Thyroid gland (tissue), 4 donors: Measurements from ENCODE around the gene SMOC1. TPM values are rescaled to one million over a fixed set of nuclear protein-coding genes. Genes with fewer than 3 reads are reported as not detected.

Source experiments
- DNase-seq, 2 donors: peaks; one replicate each; pipeline ENCODE4 v3.0.0-alpha.2; 2019
- H3K27ac ChIP-seq, 3 donors: fragments of 200-600 bp; sonication (generic); 1 replicate in 2 of 3; 2 replicates in 1 of 3; pipeline ENCODE4 v1.5.1; 2016 to 2019; ENCODE audit warnings: mild to moderate bottlenecking in 1 of 3, moderate library complexity in 1 of 3
- H3K27me3 ChIP-seq: fragments of 200-600 bp; sonication (generic); one replicate; pipeline ENCODE4 v1.5.1; 2019
- H3K36me3 ChIP-seq, 2 donors: fragments of 200-600 bp; sonication (generic); one replicate each; pipeline ENCODE4 v1.5.1; 2016 to 2019
- H3K4me1 ChIP-seq, 2 donors: fragments of 200-600 bp; sonication (generic); one replicate each; pipeline ENCODE4 v1.5.1; 2017 to 2019
- H3K4me3 ChIP-seq, 3 donors: fragments of 200-600 bp; sonication (generic); replicated peaks in 1 of 3; 1 replicate in 2 of 3; 2 replicates in 1 of 3; pipeline ENCODE4 v1.5.1; 2016; ENCODE audit warnings: mild to moderate bottlenecking in 1 of 3
- H3K9me3 ChIP-seq: fragments of 200-600 bp; sonication (generic); one replicate; pipeline ENCODE4 v1.5.1; 2017
- CTCF ChIP-seq, 6 experiments: fragments of 200-600 bp in 3 of 6; fragments of 450-650 bp in 3 of 6; sonication (generic) in 3 of 6; IDR thresholded peaks; one replicate each; pipeline ENCODE4 v1.5.1; 2016 to 2019; ENCODE audit warnings: antibody characterized with exemption in 6 of 6, mild to moderate bottlenecking in 2 of 6, inconsistent platforms in 1 of 6, moderate library complexity in 1 of 6
- POLR2A ChIP-seq, 2 donors: fragments of 450-650 bp; IDR thresholded peaks; one replicate each; pipeline ENCODE4 v1.6.1; 2017; ENCODE audit warnings: antibody characterized with exemption in 2 of 2, mild to moderate bottlenecking in 2 of 2, moderate library complexity in 1 of 2
- WGBS, 2 donors: methylation state at CpG; one replicate each; pipeline ENCODE4 v1.1.5; 2017; 5-methylcytosine and 5-hydroxymethylcytosine counted together
- intact Hi-C: fragments of 100-400 bp; cut with DNase I; formaldehyde crosslinking; loops from one replicate; pipeline ENCODE4 v1.15.1; 2023
- total RNA-seq, 4 donors: library from RNA; depleted of rRNA; stranded (reverse); fragments of >200 nt; gene quantifications; one replicate each; pipeline ENCODE4 v1.2.3, GENCODE V29; 2016

The SMOC1 gene
- 1 to 10 TPM; 3.4 to 7.3 (median 3.7) TPM for total RNA-seq

- Histone ChIP-seq H3K4me1 (peaks cover 0 to 19% of the 10 kb centered on the region in 2 donors), H3K36me3 (no peaks in the 10 kb centered on the region), H3K27ac (no peak within 1 kb of the TSS), H3K9me3 (no peaks in the 10 kb centered on the region), H3K27me3 (no peaks in the 10 kb centered on the region), H3K4me3 (peak within 1 kb of the TSS in 2 of 3 donors; percentile 11 to 35)
- peak in 1 of 2 donors; percentile 56 for TF ChIP-seq POLR2A (IDR thresholded peaks at IDR 0.05)
- no peak for TF ChIP-seq CTCF (IDR thresholded peaks at IDR 0.05)
- WGBS, 2 donors = 1 to 4% methylated on average over 11 to 16 of the region's 67 CpGs
- intact Hi-C loops = loop anchor here (5.0 kb wide), 1 partner anchor 138 kb away; no protein-coding TSS in a partner anchor
- peak; percentile 64 to 71 for DNase-seq
Measured at GRCh38 chr14:69879175-69880043, at the start of gene SMOC1. Gene SMOC1 (plus strand): TSS chr14:69879416. CDS start chr14:69879679, 263 bp downstream.

GRCh38 chr14:69838881-69839416 is 40.3 kb upstream of the SMOC1 start:
- H3K4me3 ChIP-seq = no peak overlapping the region
- no peak overlapping the region for H3K27ac ChIP-seq
- H3K9me3 ChIP-seq = no peaks in the 10 kb centered on the region
- WGBS, 2 donors = 86 to 92% methylated on average over 3 of the region's 3 CpGs
- DNase-seq = no peak
- no peaks in the 10 kb centered on the region for H3K36me3 ChIP-seq
- no peaks in the 10 kb centered on the region for H3K4me1 ChIP-seq
- intact Hi-C loops = no loop called here
- H3K27me3 ChIP-seq = no peaks in the 10 kb centered on the region
- TF ChIP-seq CTCF (IDR thresholded peaks at IDR 0.05) = no peak

- TF ChIP-seq POLR2A (IDR thresholded peaks at IDR 0.05) (no peak), CTCF (IDR thresholded peaks at IDR 0.05) (no peak)
- intact Hi-C loops = no loop called here
- H3K27ac ChIP-seq = no peak overlapping the region
- DNase-seq = no peak
- 90 to 93% methylated on average over 3 of the region's 3 CpGs for WGBS, 2 donors
- no peaks in the 10 kb centered on the region for H3K36me3 ChIP-seq
- H3K27me3 ChIP-seq = no peaks in the 10 kb centered on the region
- H3K9me3 ChIP-seq = no peaks in the 10 kb centered on the region
- H3K4me1 ChIP-seq = no peaks in the 10 kb centered on the region
- no peak overlapping the region for H3K4me3 ChIP-seq
Measured at GRCh38 chr14:69839661-69840060, 39.6 kb upstream of the SMOC1 start.

GRCh38 chr14:69841656-69842055 is 37.6 kb upstream of the SMOC1 start:
- intact Hi-C loops = no loop called here
- WGBS, 2 donors = 44 to 56% methylated on average over 5 of the region's 5 CpGs
- Histone ChIP-seq H3K36me3 (no peaks in the 10 kb centered on the region), H3K27ac (no peak overlapping the region), H3K27me3 (no peaks in the 10 kb centered on the region), H3K4me3 (no peak overlapping the region), H3K9me3 (no peaks in the 10 kb centered on the region), H3K4me1 (no peaks in the 10 kb centered on the region)
- TF ChIP-seq POLR2A (IDR thresholded peaks at IDR 0.05) (no peak), CTCF (IDR thresholded peaks at IDR 0.05) (no peak)
- no peak for DNase-seq
